Measurements from ENCODE around the gene RBM19. TPM values are rescaled to one million over a fixed set of nuclear protein-coding genes. Genes with fewer than 3 reads are reported as not detected.

The RBM19 gene
- total and polyA plus RNA-seq, 2 of the 4 experiments (the other 2 are of a cell fraction), result 18.7 to 19.2 TPM

DNA sequence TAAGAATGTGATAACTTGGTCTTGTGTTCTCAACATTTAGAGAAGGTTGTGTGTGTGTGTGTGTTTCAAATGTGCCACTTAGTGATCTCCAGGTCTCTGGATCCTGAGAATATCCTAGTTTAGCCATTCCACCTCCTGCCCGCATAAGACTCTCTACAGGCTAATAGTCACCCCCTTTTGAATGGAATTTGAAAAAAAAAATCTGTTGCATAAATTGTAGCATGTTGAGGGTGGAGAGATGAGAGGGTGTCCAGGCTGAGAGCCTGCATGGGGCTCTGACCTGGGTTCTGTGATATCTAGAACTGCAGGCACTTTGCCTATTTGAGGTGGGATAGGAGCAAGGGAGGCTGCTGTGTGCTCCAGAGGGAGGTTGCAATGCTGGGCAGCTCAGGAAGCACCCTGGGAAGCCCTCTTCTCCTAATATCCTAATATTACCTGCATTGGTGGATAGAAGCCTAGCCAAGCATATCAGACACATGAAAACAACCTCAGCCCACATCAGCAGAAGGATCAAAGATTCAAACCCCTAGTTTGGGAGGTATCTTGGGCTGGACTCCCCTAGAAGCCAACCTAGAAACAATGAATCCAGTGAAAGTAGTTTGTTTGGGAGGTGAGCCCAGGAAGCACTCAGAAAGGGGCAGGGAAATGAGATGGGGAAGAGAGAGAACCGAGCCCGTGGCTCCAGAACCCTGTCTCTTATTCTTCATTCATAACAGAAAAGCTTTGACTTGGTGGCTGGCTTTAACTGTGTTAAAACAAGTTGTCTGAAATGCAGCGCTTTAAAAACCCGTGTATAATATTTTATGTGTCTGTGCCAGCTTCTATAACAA, 35.6 kb upstream of the RBM19 start:
- Histone ChIP-seq H3K4me2 (ENCODE audit: low read depth, low read length) (no peak overlapping the region), H2AFZ (replicated peaks; ENCODE audit: low read length, poor library complexity) (no peak overlapping the region), H4K5ac (ENCODE audit: low read depth, low read length) (no peak overlapping the region), H2BK120ac (ENCODE audit: low read depth, low read length) (no peak overlapping the region), H3K9ac (ENCODE audit: low read depth, low read length) (no peak overlapping the region), H3K9me1 (ENCODE audit: insufficient read depth, low read length) (no peaks in the 10 kb centered on the region), H3K79me1 (ENCODE audit: low read depth in 1 of 2, low read length in 2 of 2) (no peaks in the 10 kb centered on the region), H3K4ac (ENCODE audit: low read depth, low read length) (no peak overlapping the region), H4K91ac (ENCODE audit: insufficient read depth, low read depth, low read length) (no peak overlapping the region), H4K20me1 (ENCODE audit: insufficient read depth, low read length) (no peaks in the 10 kb centered on the region), H3K9me3 (ENCODE audit: control insufficient read depth, insufficient read depth, low read length) (no peaks in the 10 kb centered on the region), H3K36me3 (ENCODE audit: control insufficient read depth, insufficient read depth, low read length) (no peaks in the 10 kb centered on the region), H3K14ac (replicated peaks; ENCODE audit: low read depth, low read length) (no peak overlapping the region), H3K23ac (ENCODE audit: low read depth, low read length) (no peak overlapping the region), H2BK20ac (ENCODE audit: low read depth, low read length) (no peak overlapping the region), H4K8ac (ENCODE audit: low read depth in 2 of 2, low read length in 2 of 2) (no peak overlapping the region), H2BK5ac (ENCODE audit: low read depth, low read length, poor library complexity, severe bottlenecking) (no peak overlapping the region), H2BK15ac (ENCODE audit: low read depth, low read length) (no peak overlapping the region), H3K27ac (ENCODE audit: insufficient read depth, low read length) (no peak overlapping the region), H3K56ac (ENCODE audit: extremely low read depth, insufficient read depth, low read length) (no peak overlapping the region), H3K27me3 (ENCODE audit: control insufficient read depth, insufficient read depth, low read length) (peaks cover 9% of the 10 kb centered on the region), H3K4me3 (ENCODE audit: insufficient read depth, low read depth, low read length) (no peak overlapping the region), H2AK5ac (ENCODE audit: low read depth, low read length) (no peak overlapping the region), H2AK9ac (replicated peaks; ENCODE audit: low read depth, low read length, poor library complexity) (no peak overlapping the region), H3K18ac (ENCODE audit: low read depth, low read length) (no peak overlapping the region), H3K4me1 (ENCODE audit: control insufficient read depth, insufficient read depth, low read length) (no peaks in the 10 kb centered on the region)
- ATAC-seq (ENCODE audit: low read depth), result no peak
- no TSS peak for BruUV-seq (replicated peaks)
- intact Hi-C loops (cut with micrococcal nuclease) (no loop called here), in situ Hi-C loops (cut with MboI; ENCODE audit: low sequenced_read_pairs) (no loop called here), dilution Hi-C loops (cut with HindIII; ENCODE audit: low sequenced_read_pairs, unreplicated experiment) (no loop called here)
- ChIA-PET CTCF (no interaction called here), POLR2A (ENCODE audit: unreplicated experiment) (interaction anchor here (0.7 kb wide), 1 partner anchor 575 kb away, joined by 3 read pairs; no protein-coding TSS in a partner anchor)
- no peak for DNase-seq
- no CpG with 5 or more reads among the region's 5 CpGs for WGBS, 2 experiments (ENCODE audit: extremely low coverage in 2 of 2, insufficient read length in 1 of 2)
- TF ChIP-seq MAFK (IDR thresholded peaks at IDR 0.05; ENCODE audit: low read depth, low read length) (no peak), CEBPB (IDR thresholded peaks at IDR 0.05; ENCODE audit: low read depth, low read length) (no peak), SMC3 (IDR thresholded peaks at IDR 0.05; ENCODE audit: low read depth, low read length) (no peak), POLR2A (IDR thresholded peaks at IDR 0.05; ENCODE audit: low read depth, low read length) (no peak), NFE2L2 (IDR thresholded peaks at IDR 0.05; ENCODE audit: low read depth, low read length) (no peak), BHLHE40 (IDR thresholded peaks at IDR 0.05; ENCODE audit: low read depth, low read length) (no peak), FOS (IDR thresholded peaks at IDR 0.05; ENCODE audit: low read depth, low read length) (no peak), MXI1 (IDR thresholded peaks at IDR 0.05; ENCODE audit: borderline replicate concordance, low read depth, low read length) (no peak), RFX5 (IDR thresholded peaks at IDR 0.05; ENCODE audit: low read depth, low read length) (no peak), CHD1 (IDR thresholded peaks at IDR 0.05; ENCODE audit: low read depth, low read length) (no peak), RAD21 (IDR thresholded peaks at IDR 0.05; ENCODE audit: low read length) (no peak), MAZ (IDR thresholded peaks at IDR 0.05; ENCODE audit: borderline replicate concordance, low read depth, low read length) (no peak)
- TF ChIP-seq, protein P1, sequence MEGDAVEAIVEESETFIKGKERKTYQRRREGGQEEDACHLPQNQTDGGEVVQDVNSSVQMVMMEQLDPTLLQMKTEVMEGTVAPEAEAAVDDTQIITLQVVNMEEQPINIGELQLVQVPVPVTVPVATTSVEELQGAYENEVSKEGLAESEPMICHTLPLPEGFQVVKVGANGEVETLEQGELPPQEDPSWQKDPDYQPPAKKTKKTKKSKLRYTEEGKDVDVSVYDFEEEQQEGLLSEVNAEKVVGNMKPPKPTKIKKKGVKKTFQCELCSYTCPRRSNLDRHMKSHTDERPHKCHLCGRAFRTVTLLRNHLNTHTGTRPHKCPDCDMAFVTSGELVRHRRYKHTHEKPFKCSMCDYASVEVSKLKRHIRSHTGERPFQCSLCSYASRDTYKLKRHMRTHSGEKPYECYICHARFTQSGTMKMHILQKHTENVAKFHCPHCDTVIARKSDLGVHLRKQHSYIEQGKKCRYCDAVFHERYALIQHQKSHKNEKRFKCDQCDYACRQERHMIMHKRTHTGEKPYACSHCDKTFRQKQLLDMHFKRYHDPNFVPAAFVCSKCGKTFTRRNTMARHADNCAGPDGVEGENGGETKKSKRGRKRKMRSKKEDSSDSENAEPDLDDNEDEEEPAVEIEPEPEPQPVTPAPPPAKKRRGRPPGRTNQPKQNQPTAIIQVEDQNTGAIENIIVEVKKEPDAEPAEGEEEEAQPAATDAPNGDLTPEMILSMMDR (conservative IDR thresholded peaks at IDR 0.05; ENCODE audit: low read depth, low read length), result no peak
- TF ChIP-seq, protein P2, sequence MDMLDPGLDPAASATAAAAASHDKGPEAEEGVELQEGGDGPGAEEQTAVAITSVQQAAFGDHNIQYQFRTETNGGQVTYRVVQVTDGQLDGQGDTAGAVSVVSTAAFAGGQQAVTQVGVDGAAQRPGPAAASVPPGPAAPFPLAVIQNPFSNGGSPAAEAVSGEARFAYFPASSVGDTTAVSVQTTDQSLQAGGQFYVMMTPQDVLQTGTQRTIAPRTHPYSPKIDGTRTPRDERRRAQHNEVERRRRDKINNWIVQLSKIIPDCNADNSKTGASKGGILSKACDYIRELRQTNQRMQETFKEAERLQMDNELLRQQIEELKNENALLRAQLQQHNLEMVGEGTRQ (IDR thresholded peaks at IDR 0.05; ENCODE audit: low read depth, low read length), result no peak
- TF ChIP-seq, protein P3, sequence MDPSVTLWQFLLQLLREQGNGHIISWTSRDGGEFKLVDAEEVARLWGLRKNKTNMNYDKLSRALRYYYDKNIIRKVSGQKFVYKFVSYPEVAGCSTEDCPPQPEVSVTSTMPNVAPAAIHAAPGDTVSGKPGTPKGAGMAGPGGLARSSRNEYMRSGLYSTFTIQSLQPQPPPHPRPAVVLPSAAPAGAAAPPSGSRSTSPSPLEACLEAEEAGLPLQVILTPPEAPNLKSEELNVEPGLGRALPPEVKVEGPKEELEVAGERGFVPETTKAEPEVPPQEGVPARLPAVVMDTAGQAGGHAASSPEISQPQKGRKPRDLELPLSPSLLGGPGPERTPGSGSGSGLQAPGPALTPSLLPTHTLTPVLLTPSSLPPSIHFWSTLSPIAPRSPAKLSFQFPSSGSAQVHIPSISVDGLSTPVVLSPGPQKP (IDR thresholded peaks at IDR 0.05; ENCODE audit: borderline replicate concordance, low read depth, low read length), result no peak
